Measurements from ENCODE around the gene PELI2.

PELI2 gene

GRCh38 chr14:56118611-56119181 is 485 bp downstream of the PELI2 start:
- no peak for DNase-seq (ENCODE audit: low read depth, low spot score)
- no peak overlapping the region for H3K27ac ChIP-seq

GRCh38 chr14:56119201-56119981 is 1.2 kb downstream of the PELI2 start:
- DNase-seq (ENCODE audit: low read depth, low spot score): no peak
- no peak overlapping the region for H3K27ac ChIP-seq

- DNase-seq (ENCODE audit: low read depth, low spot score): no peak
- no peak overlapping the region for H3K27ac ChIP-seq
Measured at GRCh38 chr14:56120091-56120691, 2.0 kb downstream of the PELI2 start.

- H3K27ac ChIP-seq: no peak overlapping the region
- DNase-seq (ENCODE audit: low read depth, low spot score): no peak
Measured at GRCh38 chr14:56121816-56122215, 3.6 kb downstream of the PELI2 start.

- no peak overlapping the region for H3K27ac ChIP-seq
- no peak for DNase-seq (ENCODE audit: low read depth, low spot score)
Measured at GRCh38 chr14:56122301-56122700, 4.1 kb downstream of the PELI2 start.

GRCh38 chr14:56124327-56124726 is 6.1 kb downstream of the PELI2 start:
- no peak for DNase-seq (ENCODE audit: low read depth, low spot score)
- no peak overlapping the region for H3K27ac ChIP-seq

- no peak for DNase-seq (ENCODE audit: low read depth, low spot score)
- no peak overlapping the region for H3K27ac ChIP-seq
Measured at GRCh38 chr14:56125772-56126636, 7.8 kb downstream of the PELI2 start.

GRCh38 chr14:56126637-56126913 is 8.4 kb downstream of the PELI2 start:
- H3K27ac ChIP-seq: no peak overlapping the region
- no peak for DNase-seq (ENCODE audit: low read depth, low spot score)

- H3K27ac ChIP-seq: no peak overlapping the region
- DNase-seq (ENCODE audit: low read depth, low spot score): no peak
Measured at GRCh38 chr14:56127156-56127555, 8.9 kb downstream of the PELI2 start.

- DNase-seq (ENCODE audit: low read depth, low spot score): no peak
- no peak overlapping the region for H3K27ac ChIP-seq
Measured at GRCh38 chr14:56129092-56129491, 10.9 kb downstream of the PELI2 start.

GRCh38 chr14:56129933-56130332 is 11.7 kb downstream of the PELI2 start:
- DNase-seq (ENCODE audit: low read depth, low spot score): no peak
- H3K27ac ChIP-seq: no peak overlapping the region

- H3K27ac ChIP-seq: no peak overlapping the region
- no peak for DNase-seq (ENCODE audit: low read depth, low spot score)
Measured at GRCh38 chr14:56131004-56131864, 13.0 kb downstream of the PELI2 start.

- H3K27ac ChIP-seq: no peak overlapping the region
- DNase-seq (ENCODE audit: low read depth, low spot score): no peak
Measured at GRCh38 chr14:56131865-56132833, 13.9 kb downstream of the PELI2 start.

GRCh38 chr14:56133547-56133946 is 15.3 kb downstream of the PELI2 start:
- no peak for DNase-seq (ENCODE audit: low read depth, low spot score)

GRCh38 chr14:56135001-56135400 is 16.8 kb downstream of the PELI2 start:
- no peak overlapping the region for H3K27ac ChIP-seq
- no peak for DNase-seq (ENCODE audit: low read depth, low spot score)

More at GRCh38 chr14:56133547-56133946, 15.3 kb downstream of the PELI2 start:
- H3K27ac ChIP-seq: no peak overlapping the region

GRCh38 chr14:56135668-56136067 is 17.5 kb downstream of the PELI2 start:
- DNase-seq (ENCODE audit: low read depth, low spot score): no peak
- no peak overlapping the region for H3K27ac ChIP-seq

GRCh38 chr14:56136571-56137452 is 18.6 kb downstream of the PELI2 start:
- H3K27ac ChIP-seq: no peak overlapping the region
- no peak for DNase-seq (ENCODE audit: low read depth, low spot score)

GRCh38 chr14:56137453-56137807 is 19.2 kb downstream of the PELI2 start:
- no peak overlapping the region for H3K27ac ChIP-seq
- DNase-seq (ENCODE audit: low read depth, low spot score): no peak
